ENCODE data around the gene FOSB.

FOSB gene

GRCh38 chr19:45467456-45468158, at the start of gene FOSB:
Gene FOSB (plus strand): TSS chr19:45467996. CDS start chr19:45468587, 591 bp downstream.
- TF ChIP-seq, protein P1, sequence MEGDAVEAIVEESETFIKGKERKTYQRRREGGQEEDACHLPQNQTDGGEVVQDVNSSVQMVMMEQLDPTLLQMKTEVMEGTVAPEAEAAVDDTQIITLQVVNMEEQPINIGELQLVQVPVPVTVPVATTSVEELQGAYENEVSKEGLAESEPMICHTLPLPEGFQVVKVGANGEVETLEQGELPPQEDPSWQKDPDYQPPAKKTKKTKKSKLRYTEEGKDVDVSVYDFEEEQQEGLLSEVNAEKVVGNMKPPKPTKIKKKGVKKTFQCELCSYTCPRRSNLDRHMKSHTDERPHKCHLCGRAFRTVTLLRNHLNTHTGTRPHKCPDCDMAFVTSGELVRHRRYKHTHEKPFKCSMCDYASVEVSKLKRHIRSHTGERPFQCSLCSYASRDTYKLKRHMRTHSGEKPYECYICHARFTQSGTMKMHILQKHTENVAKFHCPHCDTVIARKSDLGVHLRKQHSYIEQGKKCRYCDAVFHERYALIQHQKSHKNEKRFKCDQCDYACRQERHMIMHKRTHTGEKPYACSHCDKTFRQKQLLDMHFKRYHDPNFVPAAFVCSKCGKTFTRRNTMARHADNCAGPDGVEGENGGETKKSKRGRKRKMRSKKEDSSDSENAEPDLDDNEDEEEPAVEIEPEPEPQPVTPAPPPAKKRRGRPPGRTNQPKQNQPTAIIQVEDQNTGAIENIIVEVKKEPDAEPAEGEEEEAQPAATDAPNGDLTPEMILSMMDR (IDR thresholded peaks at IDR 0.05; ENCODE audit: control insufficient read depth, extremely low read depth, insufficient read depth), result 0 out of 2 replicates have a peak, but pooled peaks have one; percentile 6
- DNase-seq (ENCODE audit: low read depth), result peak; percentile 50
- peak within 1 kb of the TSS; percentile 65 for H3K4me3 ChIP-seq (ENCODE audit: low read depth, low read length)

DNA sequence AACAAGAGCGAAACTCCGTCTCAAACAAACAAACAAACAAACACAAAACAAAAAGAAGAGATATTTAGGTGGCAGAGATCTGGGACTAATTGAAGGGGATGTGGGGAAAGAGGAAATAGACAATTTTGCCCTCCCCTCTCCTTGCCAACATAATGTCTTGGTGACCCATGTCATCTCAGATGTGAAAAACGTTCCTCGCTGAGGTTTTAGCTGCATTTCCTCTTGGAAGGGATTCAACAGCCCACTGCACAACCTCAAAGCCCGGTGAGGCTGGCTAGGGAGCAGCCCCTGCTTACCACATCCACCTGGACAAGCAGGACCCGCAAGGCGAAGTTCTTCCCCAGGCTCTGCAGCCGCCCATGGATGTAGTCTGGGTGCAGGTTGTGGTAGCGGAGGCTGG, 49.0 kb upstream of the FOSB start:
- no peak overlapping the region for H3K4me3 ChIP-seq (ENCODE audit: low read depth, low read length)
- no peak for DNase-seq (ENCODE audit: low read depth)
- TF ChIP-seq, protein P1 (IDR thresholded peaks at IDR 0.05; ENCODE audit: control insufficient read depth, extremely low read depth, insufficient read depth), result no peak

DNA sequence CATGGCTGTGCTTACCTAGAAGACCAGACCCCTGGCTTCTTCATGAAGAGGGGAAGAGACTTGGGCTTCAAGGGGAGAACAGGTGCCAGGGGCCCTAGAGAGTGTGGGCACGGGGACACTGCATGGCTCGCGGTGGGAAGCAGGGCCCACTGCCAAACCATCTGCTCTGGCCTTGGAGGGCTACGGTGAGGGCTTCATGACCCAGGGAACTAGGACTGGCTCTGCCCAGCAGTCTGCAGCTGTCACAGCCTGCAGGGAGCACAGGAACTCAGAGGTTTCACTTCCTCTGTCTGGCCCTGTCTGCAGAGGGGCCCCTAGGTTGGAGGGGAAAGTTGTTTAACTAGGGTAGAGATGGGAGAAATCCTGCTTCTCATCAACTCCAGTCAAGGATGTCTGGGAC, 48.4 kb upstream of the FOSB start:
- no peak for DNase-seq (ENCODE audit: low read depth)
- TF ChIP-seq, protein P1 (IDR thresholded peaks at IDR 0.05; ENCODE audit: control insufficient read depth, extremely low read depth, insufficient read depth), result no peak
- H3K4me3 ChIP-seq (ENCODE audit: low read depth, low read length), result no peak overlapping the region

DNA sequence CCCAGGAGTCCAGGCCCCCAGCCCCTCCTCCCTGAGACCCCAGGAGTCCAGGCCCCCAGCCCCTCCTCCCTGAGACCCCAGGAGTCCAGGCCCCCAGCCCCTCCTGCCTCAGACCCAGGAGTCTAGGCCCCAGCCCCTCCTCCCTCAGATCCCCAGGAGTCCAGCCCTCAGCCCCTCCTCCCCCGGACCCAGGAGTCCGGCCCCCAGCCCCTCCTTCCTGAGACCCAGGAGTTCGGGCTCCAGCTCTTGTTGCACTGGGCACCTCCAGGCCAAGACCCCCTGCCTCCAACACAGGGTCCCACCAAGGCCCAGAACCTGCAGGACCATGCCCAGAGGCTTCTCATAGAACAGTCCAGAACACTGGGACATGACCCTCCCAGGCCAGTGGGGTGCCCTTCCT, 47.9 kb upstream of the FOSB start:
- TF ChIP-seq, protein P1 (IDR thresholded peaks at IDR 0.05; ENCODE audit: control insufficient read depth, extremely low read depth, insufficient read depth), result no peak
- no peak for DNase-seq (ENCODE audit: low read depth)
- no peak overlapping the region for H3K4me3 ChIP-seq (ENCODE audit: low read depth, low read length)

- TF ChIP-seq, protein P1 (IDR thresholded peaks at IDR 0.05; ENCODE audit: control insufficient read depth, extremely low read depth, insufficient read depth), result no peak
- no peak for DNase-seq (ENCODE audit: low read depth)
- H3K4me3 ChIP-seq (ENCODE audit: low read depth, low read length), result no peak overlapping the region
Measured at GRCh38 chr19:45420356-45420755, 47.4 kb upstream of the FOSB start.

- TF ChIP-seq, protein P1 (IDR thresholded peaks at IDR 0.05; ENCODE audit: control insufficient read depth, extremely low read depth, insufficient read depth), result no peak
- no peak overlapping the region for H3K4me3 ChIP-seq (ENCODE audit: low read depth, low read length)
- DNase-seq (ENCODE audit: low read depth), result no peak
Measured at GRCh38 chr19:45420871-45421270, 46.9 kb upstream of the FOSB start.

All from LNCaP clone FGC (cell line).